Measurements from ENCODE around the gene TBCD. TPM values are rescaled to one million over a fixed set of nuclear protein-coding genes. Genes with fewer than 3 reads are reported as not detected.

TBCD gene
- polyA plus RNA-seq, 3 donors: 54.0 to 58.6 (median 58.1) TPM

DNA sequence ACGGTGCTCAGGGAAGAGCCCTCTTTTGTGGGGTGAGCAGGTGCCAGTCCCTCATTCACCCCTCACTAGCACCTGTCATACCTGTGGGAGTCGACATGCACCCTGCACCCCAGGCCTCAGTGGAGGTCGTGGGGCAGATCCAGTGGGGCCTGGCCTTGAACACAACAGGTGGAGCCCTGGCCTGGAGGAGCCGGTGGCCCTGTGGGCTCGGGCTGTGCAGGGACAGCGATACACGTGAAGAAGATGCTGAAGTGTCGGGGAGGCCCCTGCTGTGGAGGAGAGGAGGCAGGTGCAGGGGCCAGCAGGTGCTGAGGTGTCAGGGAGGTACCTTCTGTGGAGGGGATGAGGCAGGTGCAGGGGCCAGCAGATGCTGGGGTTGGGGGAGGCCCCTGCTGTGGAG, 56.1 kb downstream of the TBCD start:
- DNase-seq (ENCODE audit: low read depth in 3 of 3, low spot score in 2 of 3): no peak

GRCh38 chr17:82808921-82809905, 57.3 kb downstream of the TBCD start:
- DNase-seq (ENCODE audit: low read depth in 3 of 3, low spot score in 2 of 3): no peak

DNA sequence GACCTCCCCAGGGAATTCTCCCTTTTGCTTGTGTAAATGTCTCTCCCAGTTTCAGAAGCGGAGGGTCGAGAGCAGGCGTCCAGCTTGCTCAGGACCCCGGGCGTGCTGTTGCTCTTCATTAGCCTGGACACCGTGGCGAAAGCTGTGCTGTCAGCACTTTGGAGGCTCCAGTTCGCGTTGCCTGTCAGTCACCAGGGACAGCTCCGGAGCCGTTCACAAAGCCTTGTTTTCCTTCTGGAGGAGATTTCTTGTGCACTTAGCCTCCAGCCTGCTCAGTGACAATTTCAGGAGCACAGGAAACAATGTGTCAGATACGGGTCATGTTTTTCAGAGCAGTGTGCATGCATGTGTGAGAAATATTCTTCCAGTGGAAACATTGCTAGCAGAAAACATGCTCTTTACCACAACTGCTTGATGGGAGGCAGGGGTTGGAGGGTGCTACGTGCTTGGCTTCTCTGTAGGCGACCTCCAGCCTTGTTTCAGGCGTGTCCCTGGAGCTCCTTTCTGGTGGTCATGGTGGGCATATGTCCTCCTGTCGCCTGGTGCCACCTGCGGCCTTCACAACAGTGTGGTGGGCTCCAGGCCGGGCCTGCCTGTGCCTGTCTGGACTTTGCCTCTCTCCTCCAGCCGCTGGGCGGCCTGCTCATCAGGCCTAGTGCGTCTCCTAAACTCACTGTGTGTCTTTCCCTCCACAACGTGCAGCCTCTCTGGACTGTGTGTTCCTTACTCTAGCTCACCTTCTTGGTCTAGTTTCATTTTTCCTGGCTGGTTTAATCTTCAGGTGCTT, 59.0 kb downstream of the TBCD start:
- DNase-seq (ENCODE audit: low read depth in 3 of 3, low spot score in 2 of 3): no peak

DNA sequence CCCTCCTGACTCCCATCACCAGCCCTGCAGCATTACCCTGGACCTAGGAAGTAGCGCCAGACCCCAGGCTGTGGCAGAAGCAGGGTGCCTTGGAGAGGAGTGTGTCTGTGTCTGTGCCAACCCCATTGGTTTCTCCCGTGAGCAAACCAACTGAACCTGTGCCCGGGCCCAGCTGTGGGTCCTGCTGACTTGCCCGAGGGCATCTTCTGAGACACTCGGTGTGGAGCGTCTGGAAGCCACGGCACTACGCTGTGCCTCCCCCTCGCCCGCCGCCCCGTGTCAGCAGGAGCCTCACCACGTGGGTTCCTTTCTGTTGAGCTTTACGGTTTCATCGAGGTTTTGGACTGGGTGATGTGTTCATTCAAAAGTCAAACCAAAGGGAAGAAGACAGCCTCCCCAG, 60.2 kb downstream of the TBCD start:
- DNase-seq (ENCODE audit: low read depth in 3 of 3, low spot score in 2 of 3): no peak

DNA sequence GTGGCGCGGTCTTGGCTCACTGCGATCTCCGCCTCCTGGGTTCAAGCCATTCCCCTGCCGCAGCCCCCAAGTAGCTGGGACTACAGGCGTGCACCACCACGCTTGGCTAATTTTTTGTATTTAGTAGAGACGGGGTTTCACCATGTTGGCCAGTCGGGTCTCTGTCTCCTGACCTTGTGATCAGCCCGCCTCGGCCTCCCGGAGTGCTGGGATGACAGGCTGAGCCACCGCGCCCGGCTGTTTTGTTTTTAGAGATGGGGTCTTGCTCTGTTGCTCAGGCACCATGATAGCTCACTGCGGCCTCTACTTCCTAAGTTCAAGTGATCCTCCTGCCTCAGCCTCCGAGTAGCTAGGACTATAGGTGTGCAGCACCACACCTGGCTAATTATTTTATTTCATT, 60.7 kb downstream of the TBCD start:
- DNase-seq (ENCODE audit: low read depth in 3 of 3, low spot score in 2 of 3): no peak

DNA sequence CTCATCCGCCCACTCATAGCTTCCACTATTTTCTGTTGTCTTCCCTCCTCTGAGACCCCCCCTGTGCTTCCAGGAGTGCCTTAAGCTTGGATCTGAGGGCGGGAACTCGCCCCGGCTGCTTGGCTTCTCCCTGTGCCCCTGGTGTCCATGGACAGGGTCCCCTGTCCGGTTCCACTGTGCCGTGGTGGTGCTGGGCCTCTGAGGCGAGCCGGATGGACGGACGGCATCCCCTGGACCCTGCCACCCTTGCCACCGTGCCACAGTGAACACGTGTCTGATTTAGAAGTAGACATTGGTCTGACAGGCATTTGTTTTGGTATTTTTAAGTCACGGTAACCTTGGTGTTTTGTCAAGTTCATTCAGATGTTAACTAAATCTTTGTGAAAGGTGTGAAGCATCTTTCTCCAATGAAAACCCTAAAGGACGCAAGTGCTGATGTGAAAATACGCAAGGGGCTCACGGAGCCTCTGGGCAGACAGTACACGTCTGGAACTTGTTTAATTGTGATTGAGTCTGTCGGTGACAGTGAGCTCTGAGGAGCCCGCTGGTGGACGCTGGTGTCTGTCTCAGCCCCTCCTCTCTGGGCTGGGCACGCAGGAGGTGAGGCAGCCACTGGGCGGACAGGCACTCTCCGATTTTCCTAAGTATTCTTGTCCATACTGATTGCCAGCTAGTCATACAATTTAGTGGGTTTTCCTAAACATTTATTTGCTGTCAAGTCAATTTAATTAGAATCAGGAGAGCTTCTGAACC, 61.6 kb downstream of the TBCD start:
- DNase-seq (ENCODE audit: low read depth in 3 of 3, low spot score in 2 of 3): no peak

DNA sequence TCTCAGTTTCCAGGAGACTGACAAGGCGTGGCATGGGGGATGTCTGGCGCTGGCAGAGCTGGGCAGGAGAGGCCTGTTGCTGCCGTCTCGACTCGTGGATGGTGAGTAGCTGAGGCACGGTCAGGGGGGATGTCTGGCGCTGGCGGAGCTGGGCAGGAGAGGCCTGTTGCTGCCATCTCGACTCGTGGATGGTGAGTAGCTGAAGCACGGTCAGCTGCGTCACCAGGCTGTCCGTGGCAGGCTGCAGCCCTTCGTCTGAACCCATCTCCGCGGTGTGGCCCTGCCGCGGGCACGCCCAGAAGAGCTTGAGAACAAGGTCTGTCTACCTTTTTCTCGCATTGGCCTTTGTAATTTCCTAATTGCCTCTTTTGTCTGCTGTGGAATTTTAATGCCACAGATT, 63.0 kb downstream of the TBCD start:
- DNase-seq (ENCODE audit: low read depth in 3 of 3, low spot score in 2 of 3): no peak

GRCh38 chr17:82815354-82815753, 63.5 kb downstream of the TBCD start:
- DNase-seq (ENCODE audit: low read depth in 3 of 3, low spot score in 2 of 3): no peak

DNA sequence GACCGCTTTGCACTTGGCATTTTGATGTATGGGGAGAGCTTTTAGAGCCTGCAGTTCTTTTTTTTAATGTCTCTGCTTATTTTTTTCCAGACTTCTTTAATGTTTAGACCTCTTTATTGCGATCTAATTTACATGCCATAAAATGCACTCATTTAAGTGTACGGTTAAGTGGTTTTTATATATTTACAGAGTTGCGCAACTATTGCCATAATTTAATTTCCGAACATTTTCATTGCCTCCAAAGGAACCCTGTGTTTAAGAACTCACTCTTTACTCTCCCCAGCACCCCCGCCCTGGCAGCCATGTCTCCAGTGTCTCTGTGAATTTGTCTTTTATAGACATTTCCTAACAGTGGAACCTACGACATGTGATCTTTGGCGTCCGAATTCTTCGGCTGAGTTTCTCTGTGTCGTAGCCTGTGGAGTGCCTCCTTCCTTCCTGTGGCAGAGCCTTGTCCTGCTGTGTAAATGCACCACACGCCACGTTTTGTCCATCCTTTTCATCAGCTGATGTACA, 64.0 kb downstream of the TBCD start:
- no peak for DNase-seq (ENCODE audit: low read depth in 3 of 3, low spot score in 2 of 3)

DNA sequence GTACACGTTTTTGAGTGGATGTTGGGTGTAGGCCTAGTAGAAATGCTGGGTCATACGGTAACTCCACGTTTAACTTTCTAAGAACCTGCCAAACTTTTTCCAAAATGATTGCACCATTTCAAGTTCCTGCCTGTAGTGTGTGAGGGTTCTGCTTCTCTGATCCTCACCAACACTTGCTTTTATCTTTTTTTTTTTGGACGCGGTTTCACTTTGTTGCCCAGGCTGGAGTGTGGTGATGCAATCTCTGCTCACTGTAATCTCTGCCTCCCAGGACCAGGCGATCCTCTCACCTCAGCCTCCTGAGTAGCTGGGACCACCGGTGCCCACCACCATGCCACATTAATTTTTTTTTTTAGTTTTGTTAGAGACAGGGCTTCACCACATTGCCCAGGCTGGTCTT, 64.5 kb downstream of the TBCD start:
- no peak for DNase-seq (ENCODE audit: low read depth in 3 of 3, low spot score in 2 of 3)

- DNase-seq (ENCODE audit: low read depth in 3 of 3, low spot score in 2 of 3): no peak
Observed at GRCh38 chr17:82817947-82818346, 66.1 kb downstream of the TBCD start.

DNA sequence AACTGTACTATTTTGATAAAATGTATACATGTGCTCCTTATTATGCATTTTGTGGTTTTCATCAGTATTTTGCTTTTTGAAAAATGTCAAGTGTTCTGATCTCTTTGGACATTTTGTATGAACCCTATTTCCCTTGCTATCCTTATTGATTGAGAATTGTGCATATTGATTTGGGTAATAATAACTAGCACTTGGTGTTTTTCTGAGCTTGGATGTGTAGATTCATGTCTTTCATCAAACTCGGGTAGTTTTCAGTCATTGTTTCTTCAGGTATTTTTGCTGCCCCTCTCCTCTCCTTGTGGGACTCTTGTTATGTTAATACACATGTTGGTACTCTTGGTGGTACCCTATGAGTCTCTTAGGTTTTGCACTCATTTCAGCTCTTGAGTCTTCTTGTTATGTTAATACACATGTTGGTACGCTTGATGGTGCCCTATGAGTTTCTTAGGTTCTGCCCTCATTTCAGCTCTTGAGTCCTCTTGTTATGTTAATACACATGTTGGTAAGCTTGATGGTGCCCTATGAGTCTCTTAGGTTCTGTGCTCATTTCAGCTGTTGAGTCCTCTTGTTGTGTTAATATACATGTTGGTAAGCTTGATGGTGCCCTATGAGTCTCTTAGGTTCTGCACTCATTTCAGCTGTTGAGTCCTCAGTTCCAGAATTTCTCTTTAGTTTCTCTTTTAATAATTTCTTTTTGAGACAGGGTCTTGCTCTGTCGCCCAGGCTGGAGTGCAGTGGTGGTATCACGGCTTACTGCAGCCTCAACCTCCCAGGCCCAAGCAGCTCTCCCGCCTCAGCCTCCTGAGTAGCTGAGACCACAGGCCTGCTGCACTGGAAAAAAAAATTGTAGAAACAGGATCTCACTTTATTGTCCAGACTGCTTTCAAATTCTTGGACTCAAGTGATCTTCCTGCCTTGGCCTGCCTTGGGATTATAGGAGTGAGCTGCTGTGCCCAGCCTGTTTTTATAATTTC, 68.7 kb downstream of the TBCD start:
- DNase-seq (ENCODE audit: low read depth in 3 of 3, low spot score in 2 of 3): no peak

- no peak for DNase-seq (ENCODE audit: low read depth in 3 of 3, low spot score in 2 of 3)
Observed at GRCh38 chr17:82821554-82821953, 69.7 kb downstream of the TBCD start.

DNA sequence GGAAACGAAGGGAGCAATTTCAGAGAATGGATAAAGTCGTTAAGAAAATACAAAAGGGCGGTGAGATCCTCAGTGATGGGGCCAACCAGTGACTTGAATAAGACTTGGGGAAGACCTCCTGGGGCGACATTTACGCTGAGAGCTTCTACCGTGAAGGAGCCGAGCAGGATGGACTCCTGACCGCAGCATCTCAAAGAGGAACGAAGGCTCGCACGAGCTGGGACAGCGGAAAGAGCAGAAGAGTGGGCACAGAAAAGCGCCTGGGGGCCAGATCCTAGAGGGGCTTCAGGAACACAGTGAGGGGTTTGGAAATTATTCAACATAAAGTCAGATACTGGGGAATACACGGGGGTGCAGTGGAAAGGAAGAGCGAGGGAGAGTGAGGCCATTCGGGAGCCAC, 70.4 kb downstream of the TBCD start:
- DNase-seq (ENCODE audit: low read depth in 3 of 3, low spot score in 2 of 3): no peak

- DNase-seq (ENCODE audit: low read depth in 3 of 3, low spot score in 2 of 3): no peak
Observed at GRCh38 chr17:82823004-82823403, 71.1 kb downstream of the TBCD start.

DNA sequence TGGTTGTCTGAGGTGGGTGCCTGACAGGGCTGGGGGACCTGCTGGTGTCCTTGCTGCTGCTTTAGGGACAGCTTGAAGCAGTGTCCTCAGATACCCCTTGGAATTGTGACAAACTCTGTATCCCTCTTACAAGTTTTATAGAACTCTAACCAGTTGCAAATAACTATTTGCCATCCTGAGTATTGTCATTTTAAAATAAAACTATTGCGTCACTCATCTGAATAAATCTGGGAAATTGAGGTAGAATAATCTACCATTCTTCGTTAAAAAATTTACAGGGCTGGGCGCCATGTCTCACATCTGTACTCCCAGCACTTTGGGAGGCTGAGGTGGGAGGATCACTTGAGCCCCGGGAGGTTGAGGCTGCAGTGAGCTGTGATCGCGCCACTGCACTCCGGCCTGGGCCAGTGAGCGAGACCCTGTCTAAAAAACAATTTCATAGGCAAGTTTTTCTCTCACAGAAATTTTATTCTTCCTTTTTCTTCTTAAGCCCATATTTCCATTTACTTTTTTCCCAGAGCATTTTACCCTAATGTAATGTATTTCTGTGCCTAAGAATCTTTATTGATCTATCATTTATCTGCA, 73.8 kb downstream of the TBCD start:
- DNase-seq (ENCODE audit: low read depth in 3 of 3, low spot score in 2 of 3): no peak

- DNase-seq (ENCODE audit: low read depth in 3 of 3, low spot score in 2 of 3): no peak
Observed at GRCh38 chr17:82826211-82826610, 74.3 kb downstream of the TBCD start.

DNA sequence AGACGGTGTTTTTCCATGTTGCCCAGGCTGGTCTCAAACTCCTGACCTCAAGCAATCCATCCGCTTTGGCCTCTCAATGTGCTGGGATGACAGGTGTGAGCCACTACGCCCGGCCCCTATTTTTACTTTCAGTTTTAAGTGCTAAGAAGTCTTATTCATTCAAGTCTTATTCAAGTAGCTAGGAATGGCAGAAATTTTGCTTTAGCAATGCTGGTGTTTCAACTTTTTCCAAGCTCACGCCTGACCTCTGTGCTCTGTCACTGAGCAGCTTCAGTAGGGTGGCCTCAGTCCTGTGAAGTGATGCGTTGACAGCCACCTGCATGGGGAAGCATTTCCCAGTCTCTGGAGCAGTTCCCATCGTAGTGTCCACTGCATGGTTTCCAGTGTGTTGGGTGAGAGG, 75.1 kb downstream of the TBCD start:
- DNase-seq (ENCODE audit: low read depth in 3 of 3, low spot score in 2 of 3): no peak

- no peak for DNase-seq (ENCODE audit: low read depth in 3 of 3, low spot score in 2 of 3)
Observed at GRCh38 chr17:82828875-82829487, 77.1 kb downstream of the TBCD start.

Measured in right renal cortex interstitium (tissue), 3 donors.